NCI-H187 (cell line): ENCODE results near the gene HOXA13.

Source experiments
- DNase-seq, 2 experiments: peaks; one replicate each; lab custom pipeline; 2025; lab: John Stamatoyannopoulos, UW

The HOXA13 gene

DNA sequence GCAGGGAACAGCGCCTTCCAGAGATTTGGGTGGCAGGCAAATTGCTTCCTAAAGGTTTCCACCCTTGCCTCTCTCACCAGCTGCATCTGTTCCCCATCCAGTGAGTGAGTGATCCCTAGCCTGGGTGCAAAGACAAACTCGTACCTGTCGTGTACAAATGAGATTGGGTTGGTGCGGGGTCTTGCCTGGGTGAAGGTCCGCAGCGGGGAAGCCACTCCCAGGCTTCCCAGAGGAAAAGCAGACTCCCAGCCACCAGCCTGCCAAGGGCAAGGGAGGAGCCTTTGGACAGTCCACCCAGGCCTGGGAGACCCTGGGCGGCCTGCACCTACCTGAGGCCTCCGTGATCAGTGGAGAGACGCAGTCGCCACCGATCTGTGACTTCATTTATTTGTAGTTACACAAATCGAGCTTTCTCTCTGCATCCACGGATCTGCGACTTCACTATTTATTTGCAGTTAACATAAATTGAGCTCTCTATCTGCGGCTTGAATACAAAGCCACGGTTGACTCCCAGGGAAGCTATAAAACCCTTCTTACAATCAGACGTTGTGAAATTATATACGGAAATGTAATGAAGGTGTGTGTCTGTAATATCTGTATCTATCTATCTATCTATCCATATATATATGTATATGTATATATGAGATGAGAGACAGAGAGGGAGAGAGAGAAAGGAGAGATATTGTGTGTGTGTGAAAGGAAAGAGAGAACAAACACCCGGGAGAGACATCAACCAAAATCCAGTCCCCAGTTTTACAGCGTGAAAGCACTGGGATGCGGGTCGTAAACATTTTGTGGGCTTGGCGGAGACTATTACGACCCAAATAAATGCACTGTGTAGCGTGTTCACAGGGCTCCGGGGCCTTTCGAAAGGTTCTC lies 40.4 kb downstream of the HOXA13 start:
- no peak for DNase-seq

DNA sequence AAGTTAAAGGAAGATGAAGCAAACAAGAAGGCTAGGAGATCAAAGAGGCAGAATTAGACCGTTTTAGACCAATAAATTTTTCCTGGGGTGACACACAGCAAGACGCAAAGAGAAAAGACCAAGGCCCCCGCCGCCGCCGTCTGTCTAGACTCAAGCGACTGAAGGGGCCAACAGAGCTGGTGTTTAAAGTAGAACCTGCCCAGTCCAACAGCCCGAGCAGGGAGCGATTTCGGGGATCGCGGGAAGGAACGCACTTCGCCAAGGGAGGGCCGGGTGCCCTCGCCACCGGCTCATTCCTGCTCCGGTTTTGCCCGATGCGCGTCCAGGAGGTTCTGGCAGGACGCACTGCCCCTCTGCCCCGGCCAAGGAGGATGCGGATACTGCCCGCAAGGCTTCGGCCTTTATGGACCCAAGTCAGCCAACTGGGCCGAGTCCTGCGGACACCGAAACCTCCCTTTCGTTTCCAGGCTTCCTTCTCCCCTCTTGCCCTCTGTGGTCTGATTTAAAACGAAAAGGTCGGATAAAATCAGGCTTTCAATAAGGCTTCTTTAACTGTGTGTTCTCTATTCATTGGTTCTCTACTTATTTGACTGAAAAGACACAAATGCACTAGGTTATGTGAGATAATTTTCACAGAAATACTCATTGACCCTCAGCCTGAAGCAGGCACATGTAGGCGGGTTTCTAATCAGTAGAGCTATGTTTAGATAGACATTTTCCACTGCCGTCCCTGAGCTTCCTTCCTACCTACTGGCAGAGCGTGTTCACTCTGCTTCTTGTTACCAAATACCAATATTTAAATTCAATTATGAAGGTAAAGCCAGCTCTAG lies 41.2 kb downstream of the HOXA13 start:
- DNase-seq, result no peak

DNA sequence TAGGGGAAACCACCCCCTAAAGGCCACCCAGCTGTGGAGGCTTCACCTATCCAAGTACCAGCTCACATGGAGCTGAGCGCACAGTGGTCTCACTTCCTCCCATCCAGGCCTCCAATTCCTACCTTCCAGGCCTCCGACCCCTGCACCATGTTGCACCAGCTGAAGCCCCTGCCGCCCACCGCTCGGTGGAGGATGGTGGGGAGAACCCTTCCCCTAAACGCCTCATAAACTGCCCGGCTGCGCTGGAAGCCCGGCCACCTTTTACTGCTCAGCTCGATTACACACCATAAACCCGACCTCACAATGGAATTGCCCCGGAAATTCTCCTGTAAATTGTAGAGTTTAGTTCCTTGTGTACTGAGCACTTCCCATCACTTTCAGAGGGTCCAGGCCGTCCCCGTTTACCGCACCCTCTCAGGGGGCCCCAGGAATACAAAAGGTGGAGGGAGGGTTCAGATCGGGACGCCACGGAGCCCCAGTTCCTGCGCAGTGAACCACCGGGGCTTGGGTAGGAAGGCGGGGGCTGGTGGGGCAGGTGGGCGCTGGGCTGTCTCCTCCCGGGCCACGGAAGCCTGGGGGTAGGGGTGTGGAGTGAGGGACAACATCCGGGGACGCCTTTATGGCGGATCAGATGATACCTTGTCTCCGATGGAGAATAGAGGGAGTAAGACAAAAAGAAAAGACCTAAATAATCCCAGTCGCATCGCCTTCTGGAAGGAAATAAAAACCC lies 42.0 kb downstream of the HOXA13 start:
- no peak for DNase-seq

DNA sequence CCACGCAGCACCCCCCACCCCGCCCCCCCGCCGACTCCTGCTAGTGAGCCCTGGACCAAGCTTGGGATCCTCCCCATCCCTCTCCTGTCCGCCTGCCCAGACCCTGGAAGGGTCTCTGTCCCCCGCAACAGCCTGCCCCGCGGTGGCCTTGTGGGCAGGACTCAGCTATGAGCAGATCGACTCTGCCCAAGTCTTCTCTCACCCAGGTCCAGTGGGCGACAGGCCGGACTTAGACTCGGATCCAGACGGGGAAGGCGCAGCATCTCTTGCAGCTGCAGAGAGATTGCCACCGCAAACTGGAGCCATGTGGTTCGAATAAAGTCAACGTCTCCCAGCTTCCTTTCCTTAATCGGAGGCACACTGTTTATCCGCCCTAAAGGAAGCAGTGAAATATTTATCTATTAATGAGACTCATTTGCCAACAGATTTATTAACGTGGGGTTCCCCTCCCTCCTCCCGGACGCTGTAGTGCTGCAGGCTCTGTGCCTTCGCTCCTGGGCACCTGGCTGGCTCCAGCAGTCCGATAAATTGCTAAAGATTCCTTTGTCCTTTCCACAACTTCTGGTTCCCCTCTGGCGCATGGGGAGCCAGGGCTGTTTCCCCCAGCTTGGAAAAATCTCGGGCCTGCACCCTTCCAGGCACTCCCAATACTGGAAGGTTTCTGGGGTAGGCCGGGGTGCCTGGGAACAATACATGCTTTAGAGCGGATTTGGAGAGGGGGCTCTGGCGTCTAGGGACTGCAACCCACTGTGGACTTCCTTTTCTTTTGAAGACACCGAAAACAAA lies 42.8 kb downstream of the HOXA13 start:
- no peak for DNase-seq

DNA sequence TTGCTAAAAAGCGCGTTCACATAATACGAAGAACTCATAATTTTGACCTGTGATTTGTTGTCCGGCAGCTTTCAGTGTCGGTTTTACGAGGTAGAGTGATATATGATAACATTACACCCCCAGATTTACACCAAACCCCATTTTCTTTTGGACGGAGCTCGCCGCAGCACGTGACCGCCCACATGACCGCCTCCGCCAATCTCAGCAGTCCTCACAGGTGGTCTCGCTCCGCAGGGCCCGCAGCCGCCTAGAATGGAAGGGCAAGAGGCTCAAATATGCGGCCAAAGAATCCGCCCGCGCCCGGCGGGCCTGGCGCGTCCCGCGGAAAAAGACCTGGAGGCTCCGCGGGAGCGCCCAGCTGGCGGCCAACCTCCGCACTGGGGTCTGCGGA lies 43.4 kb downstream of the HOXA13 start, which contains the start of gene HOXA7:
TSS of gene HOXA7 (minus strand) at position 168 of the 391 bp plus-strand sequence. CDS start at position 38, 130 bp downstream.
- peak; percentile 30 to 46 for DNase-seq

DNA sequence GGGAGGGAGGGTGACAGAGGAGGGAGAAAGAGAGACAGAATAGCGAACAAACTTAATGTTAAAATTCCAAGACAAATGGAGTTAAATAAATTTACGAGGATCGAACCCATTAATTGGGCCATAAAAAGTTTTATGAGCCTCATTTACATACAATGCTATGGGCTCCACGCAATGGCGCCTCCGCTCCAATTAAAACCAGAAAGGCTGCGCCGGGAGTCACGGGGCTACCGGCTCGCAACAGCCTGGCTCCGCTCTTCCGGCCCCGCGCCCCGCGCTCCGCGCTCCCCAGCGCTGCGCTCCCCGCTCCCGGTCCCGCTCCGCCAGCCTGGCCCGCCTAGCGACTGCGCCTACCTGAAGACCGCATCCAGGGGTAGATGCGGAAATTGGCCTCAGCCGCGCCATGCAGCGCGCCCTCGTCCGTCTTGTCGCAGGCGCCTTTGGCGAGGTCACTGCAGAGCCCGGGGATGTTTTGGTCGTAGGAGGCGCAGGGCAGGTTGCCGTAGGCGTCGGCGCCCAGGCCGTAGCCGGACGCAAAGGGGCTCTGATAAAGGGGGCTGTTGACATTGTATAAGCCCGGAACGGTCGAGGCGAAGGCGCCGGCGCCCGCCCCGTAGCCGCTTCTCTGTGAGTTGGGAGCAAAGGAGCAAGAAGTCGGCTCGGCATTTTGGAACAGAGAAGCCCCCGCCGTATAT lies 43.9 kb downstream of the HOXA13 start:
- no peak for DNase-seq

DNA sequence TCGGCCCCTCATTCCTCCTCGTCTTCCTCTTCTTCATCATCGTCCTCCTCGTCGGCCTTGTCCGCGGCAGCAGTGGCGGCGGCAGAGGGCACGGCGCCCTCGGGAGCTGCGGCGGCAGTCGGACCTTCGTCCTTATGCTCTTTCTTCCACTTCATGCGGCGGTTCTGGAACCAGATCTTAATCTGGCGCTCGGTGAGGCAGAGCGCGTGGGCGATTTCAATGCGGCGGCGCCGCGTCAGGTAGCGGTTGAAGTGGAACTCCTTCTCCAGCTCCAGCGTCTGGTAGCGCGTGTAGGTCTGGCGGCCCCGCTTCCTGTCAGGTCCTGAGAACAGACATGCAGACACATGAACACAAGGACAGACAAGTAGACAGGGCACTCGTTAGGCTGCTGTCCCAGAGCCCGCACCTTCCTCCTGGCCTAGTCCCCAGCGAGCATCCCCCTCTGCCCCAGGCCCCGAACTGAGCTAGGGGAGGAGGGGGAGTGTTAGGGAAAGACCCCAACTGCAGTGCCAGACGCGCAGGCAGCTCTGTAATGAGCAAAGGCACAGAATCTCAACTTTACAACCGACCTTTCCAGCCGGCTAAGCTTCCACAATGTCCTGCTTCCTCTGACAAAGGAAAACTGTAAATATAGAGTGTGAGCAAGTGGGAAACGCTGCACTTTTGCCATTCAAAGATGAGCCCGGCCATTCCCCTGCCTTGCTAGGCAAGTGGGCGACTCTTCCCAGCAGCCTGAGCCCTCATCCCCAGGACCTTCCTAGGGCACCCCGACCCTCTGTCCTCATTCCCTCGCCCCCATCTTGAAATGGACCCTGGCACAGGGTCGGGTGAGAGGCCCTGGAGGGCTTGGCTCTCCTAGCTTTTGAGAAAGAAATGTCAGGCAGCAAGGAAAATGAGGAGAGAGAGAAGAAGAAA lies 44.7 kb downstream of the HOXA13 start:
- DNase-seq, result no peak

DNA sequence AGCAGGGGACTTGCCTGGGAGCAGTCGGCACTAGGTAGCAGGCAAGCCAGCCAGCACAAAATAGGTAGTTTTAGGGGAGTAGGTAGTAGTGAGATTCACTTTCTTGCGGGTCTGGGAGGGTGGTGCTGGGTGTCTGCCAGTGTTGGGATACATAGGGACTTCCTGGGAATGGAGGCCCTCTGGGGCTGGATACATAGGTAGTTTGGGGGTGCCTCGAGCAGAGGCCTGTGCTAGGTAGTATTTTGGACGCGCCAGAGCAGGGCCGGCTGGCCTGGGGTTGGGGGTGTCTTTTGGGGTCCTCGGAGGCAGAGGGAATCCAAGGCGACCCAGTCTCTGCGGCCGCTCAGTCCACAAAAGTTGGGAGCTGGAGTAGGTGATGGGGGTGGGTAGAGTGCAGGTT lies 45.5 kb downstream of the HOXA13 start:
- DNase-seq, result no peak

DNA sequence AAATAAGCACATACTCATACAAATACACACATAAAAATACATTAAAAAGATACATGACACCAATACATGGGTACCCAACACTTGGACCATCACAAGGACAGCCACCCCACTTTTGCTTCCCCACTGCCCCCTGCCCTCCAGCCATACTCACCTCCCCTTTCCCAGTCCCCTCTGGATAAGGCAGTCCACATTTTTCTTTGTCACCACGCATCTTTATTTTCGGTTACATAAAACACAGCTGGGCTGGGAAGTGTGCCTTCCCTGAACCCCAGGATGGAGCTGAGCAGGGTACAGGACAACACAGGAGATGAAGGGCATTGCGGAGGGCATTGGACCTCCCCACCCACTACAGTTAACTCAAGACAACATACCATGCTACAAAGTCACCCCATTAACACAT lies 46.4 kb downstream of the HOXA13 start:
- no peak for DNase-seq

DNA sequence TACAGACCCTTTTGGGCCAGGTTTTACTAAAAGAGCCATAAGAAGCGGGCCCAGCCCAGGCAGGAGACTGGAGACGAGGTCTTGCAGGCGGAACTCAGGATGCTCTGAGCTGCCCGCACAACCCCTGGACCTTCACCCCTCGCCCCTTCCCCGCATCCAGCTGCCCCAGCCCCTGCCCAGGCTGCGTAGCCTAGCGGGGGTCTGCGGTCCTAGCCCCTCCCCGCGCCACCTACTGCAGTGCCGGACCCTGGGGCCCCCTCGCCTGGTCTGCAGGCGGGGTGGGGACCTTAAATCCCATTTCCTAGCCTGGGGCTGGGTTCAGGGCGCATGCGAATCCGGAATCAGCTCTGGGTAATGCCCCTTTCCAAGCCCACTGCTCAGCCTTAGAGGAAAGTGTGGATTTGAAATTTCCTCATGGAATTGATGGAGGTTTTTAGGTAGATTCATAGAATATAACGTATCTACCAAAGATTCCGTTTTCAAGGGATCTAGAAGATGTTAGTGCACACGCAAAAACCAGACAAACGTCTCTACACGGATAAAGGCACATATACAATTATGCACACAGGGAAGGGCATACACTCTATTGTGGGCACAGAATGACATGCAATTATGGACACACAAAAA lies 47.0 kb downstream of the HOXA13 start:
- no peak for DNase-seq

DNA sequence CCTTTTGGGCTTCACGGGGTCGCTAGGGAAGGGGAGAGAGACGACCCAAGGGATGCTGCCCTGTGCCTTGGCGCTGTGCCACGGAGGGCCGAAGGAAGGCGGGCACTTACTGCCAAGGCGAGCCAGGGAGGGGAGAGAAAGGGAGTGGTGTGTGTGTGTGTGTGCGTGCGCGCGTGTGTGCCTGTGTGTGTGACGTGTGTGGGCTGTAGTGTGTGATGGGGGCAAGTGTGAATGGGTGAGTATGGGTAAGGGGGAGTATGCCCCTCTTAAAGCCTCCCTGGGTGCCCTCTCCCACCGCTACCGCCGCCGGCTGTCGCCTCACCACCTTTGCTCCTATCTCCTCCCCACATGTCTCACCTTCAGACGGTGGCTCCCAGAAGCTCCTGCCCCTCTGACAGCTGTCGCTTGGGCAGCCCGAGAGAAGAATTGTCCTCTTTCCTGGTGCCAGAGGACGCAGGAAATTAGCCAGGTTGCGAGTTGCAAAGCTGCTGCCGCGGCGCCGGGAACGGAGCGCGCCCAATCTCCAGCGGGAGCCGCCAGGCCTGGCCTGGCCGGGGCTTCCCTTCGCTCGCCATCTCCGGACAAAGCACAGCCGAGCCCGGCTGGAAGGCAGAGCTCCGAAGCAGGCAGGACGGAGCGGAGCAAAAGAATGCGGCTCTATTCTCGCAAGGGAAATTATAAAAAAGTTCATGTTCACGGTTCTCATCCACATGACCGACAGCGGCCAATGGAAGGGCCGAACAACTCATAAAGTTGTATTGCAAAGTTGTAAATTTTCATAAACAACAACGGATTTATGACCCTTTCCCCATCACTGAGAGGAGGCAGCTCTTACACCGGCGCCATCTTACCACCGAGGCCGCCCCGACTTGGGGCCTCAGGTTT lies 47.7 kb downstream of the HOXA13 start, which contains the start of gene HOXA3:
TSS of gene HOXA3 (minus strand) at position 653 of the 885 bp plus-strand sequence. CDS start 41,943 bp downstream, outside the sequence.
- no peak for DNase-seq

DNA sequence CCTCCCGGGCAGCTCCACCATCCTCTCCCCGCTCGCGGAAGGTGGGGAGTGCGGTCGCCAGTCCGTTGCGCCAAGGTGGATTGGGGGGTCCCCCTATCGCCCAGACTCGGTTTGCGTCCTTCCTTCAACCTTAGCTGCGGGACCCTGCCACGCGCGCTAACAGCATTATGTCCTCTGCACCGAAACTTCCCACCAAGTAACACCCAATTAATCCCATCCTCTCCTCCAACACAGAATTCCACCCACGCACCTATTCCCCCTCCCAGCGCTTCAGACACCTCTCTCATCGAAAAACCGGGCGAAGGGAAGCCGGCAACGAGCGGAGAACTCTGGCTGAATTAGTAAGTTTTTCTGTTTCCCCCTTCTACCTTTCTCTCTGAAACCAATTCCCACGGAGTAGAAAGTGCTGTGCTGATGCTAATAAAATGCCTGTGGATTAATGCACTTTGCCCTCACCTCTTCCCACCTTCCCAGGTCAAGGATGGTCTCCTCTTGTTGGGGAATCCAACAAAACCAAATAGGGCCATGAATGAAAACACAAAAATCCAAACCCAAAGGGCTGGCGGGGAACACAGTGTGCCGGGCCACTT lies 48.5 kb downstream of the HOXA13 start:
- DNase-seq, result no peak

DNA sequence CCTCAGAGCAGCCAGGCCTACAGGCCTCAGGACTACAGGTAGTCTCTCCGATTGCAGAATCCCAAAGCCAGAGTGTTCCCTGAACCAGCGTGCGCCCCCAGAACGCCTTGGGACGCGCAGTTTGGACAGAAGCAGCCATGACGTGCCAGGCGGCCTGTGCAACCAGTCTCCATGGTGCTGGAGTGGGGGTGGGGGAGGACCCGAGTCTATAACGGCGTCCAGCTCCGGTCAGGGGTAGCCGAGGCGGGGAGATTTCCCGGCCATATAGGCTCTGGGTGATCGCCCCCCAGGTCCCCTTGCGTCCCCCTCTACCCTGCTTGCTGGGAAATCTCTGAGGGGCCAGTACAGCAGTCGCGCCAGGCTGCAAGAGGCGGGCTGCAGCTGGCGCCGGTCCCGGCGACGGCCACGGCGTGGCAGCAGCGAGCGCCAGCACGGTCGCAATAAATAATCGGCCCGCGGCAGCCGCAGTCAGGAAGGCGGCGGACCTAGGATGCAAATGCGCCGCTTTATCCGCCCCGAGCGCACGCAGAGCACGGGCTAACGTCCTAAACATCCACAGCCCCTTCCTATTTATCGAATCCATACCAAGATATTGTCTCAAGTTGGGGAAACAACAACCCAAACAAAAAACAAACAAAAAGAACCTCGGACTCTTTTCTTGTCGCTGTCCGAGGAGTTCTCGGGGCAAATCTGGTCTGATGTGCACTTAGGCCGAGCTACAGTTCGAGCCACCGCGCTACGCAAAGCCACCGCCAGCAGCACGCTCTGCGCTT lies 49.1 kb downstream of the HOXA13 start:
- DNase-seq, result peak; percentile 67 to 83

DNA sequence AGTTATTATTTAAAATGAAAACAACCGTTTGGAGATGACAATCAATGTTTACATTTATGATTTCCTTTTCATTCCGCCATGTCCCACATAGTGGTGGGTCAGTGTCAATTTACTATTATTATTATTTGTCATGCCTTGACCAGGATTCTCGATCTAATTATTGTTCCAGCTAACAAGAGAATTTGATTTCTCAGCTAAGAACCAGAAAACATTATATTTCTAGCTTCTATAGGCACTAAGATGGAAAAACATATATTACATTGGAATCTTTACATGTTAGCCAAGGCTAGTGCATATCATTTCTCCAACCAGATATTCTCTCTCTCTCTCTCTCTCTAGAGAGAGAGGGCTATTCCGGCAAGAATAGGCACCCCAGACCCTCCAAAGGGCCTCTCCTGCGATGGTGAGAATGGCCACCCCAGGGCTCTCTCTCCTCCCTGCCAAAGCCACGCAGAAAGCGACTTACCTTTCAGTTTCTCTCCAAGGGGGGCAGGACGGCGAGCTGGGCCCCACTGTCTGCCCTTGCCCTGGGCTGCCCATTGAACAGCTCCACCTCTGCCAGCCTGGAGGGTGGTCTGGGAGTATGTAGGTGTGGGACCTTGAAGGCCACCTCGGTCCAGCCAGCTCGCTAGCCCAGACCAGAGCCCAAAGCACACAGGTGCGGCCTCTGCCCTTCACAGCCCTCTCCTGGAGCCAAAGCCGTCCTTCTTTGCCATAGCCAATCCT lies 49.9 kb downstream of the HOXA13 start:
- DNase-seq, result peak in 1 of 2 experiments; percentile 39

DNA sequence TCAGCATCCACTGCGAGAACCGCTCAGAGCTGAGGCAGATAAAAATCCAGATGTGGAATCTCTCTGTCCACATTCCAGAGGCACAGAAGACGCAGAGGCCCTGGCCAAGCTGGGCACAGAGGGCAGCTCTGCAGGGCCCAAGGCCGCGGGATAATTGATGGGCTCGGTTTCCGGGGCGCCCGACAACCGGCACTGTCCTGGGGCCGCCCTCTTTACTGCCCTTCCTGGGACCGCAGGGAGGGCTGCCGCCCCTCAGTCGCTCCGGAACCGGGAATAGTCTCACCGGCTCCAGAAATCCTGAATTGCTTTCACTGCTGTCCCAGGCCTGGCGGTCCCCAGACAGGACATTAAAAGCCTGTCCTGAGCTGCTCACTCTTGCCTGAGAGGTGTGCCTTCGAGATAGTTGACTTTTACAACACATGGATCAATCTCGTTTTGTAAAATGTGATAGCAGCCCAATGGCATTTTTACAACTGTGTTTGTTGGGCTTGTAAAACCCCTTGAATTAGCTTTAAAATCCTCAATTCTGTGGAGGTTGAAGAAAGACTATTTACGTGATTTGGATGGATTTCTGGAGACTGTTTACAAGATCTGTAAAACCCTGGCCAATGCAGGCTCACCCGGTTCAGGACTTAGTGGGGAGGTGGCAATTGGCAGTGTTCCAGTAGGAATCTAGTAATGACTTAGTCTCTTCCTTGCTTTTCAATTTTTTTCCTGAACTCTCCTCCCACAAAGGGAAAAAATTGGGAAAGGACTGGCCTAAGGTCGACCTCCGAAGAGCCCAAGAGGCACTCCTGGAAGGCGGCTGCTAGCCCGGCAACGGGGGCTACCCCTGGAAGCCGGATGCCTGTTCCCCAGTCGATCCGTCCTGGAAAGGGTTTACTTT lies 50.9 kb downstream of the HOXA13 start:
- peak in 1 of 2 experiments; percentile 47 for DNase-seq
